ENCODE measurements around the gene BTN3A1.

BTN3A1 gene

GRCh38 chr6:26415036-26415614 lies 13.1 kb downstream of the BTN3A1 start:
- no peak for TF ChIP-seq POLR2AphosphoS5 (IDR thresholded peaks at IDR 0.05; ENCODE audit: low read depth, low read length)
- no peak for TF ChIP-seq TAF1 (IDR thresholded peaks at IDR 0.05; ENCODE audit: borderline replicate concordance, insufficient read depth, low read length)
- no peak for TF ChIP-seq SIN3A (IDR thresholded peaks at IDR 0.05; ENCODE audit: borderline replicate concordance, insufficient read depth, low read length)
- TF ChIP-seq, protein P1, sequence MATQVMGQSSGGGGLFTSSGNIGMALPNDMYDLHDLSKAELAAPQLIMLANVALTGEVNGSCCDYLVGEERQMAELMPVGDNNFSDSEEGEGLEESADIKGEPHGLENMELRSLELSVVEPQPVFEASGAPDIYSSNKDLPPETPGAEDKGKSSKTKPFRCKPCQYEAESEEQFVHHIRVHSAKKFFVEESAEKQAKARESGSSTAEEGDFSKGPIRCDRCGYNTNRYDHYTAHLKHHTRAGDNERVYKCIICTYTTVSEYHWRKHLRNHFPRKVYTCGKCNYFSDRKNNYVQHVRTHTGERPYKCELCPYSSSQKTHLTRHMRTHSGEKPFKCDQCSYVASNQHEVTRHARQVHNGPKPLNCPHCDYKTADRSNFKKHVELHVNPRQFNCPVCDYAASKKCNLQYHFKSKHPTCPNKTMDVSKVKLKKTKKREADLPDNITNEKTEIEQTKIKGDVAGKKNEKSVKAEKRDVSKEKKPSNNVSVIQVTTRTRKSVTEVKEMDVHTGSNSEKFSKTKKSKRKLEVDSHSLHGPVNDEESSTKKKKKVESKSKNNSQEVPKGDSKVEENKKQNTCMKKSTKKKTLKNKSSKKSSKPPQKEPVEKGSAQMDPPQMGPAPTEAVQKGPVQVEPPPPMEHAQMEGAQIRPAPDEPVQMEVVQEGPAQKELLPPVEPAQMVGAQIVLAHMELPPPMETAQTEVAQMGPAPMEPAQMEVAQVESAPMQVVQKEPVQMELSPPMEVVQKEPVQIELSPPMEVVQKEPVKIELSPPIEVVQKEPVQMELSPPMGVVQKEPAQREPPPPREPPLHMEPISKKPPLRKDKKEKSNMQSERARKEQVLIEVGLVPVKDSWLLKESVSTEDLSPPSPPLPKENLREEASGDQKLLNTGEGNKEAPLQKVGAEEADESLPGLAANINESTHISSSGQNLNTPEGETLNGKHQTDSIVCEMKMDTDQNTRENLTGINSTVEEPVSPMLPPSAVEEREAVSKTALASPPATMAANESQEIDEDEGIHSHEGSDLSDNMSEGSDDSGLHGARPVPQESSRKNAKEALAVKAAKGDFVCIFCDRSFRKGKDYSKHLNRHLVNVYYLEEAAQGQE (IDR thresholded peaks at IDR 0.05; ENCODE audit: insufficient read depth in 1 of 2, low read depth in 2 of 2, low read length in 2 of 2): no peak
- no peak for TF ChIP-seq FOXP2 (optimal IDR thresholded peaks at IDR 0.05; ENCODE audit: borderline replicate concordance, extremely low read depth, extremely low read length, insufficient read depth)

DNA sequence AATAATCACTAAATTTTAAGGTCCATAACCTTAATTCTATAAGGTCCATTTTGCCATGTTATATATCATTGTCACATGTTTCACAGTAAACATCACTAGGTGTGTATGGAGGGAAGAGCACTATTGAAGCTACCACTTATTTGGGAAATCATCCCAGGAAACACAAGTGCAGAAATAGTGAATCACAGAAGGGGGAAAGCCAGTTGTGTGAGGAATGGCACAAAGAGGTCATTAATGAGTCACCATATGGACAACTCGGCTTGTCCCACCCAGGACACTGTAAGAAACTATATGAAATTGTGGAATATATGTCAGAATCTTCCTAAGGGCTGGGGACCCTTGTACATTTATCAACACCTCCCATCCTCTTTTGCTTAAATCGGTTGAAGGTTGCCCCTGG lies 13.7 kb downstream of the BTN3A1 start:
- TF ChIP-seq SIN3A (IDR thresholded peaks at IDR 0.05; ENCODE audit: borderline replicate concordance, insufficient read depth, low read length): no peak
- TF ChIP-seq FOXP2 (optimal IDR thresholded peaks at IDR 0.05; ENCODE audit: borderline replicate concordance, extremely low read depth, extremely low read length, insufficient read depth): no peak
- no peak for TF ChIP-seq TAF1 (IDR thresholded peaks at IDR 0.05; ENCODE audit: borderline replicate concordance, insufficient read depth, low read length)
- TF ChIP-seq, protein P1 (IDR thresholded peaks at IDR 0.05; ENCODE audit: insufficient read depth in 1 of 2, low read depth in 2 of 2, low read length in 2 of 2): no peak
- no peak for TF ChIP-seq POLR2AphosphoS5 (IDR thresholded peaks at IDR 0.05; ENCODE audit: low read depth, low read length)

GRCh38 chr6:26416288-26416687 lies 14.2 kb downstream of the BTN3A1 start:
- TF ChIP-seq SIN3A (IDR thresholded peaks at IDR 0.05; ENCODE audit: borderline replicate concordance, insufficient read depth, low read length): no peak
- no peak for TF ChIP-seq POLR2AphosphoS5 (IDR thresholded peaks at IDR 0.05; ENCODE audit: low read depth, low read length)
- TF ChIP-seq, protein P1 (IDR thresholded peaks at IDR 0.05; ENCODE audit: insufficient read depth in 1 of 2, low read depth in 2 of 2, low read length in 2 of 2): no peak
- no peak for TF ChIP-seq TAF1 (IDR thresholded peaks at IDR 0.05; ENCODE audit: borderline replicate concordance, insufficient read depth, low read length)
- TF ChIP-seq FOXP2 (optimal IDR thresholded peaks at IDR 0.05; ENCODE audit: borderline replicate concordance, extremely low read depth, extremely low read length, insufficient read depth): no peak

GRCh38 chr6:26420688-26421171 lies 18.7 kb downstream of the BTN3A1 start:
- TF ChIP-seq TAF1 (IDR thresholded peaks at IDR 0.05; ENCODE audit: borderline replicate concordance, insufficient read depth, low read length) (no peak), POLR2AphosphoS5 (IDR thresholded peaks at IDR 0.05; ENCODE audit: low read depth, low read length) (no peak), FOXP2 (optimal IDR thresholded peaks at IDR 0.05; ENCODE audit: borderline replicate concordance, extremely low read depth, extremely low read length, insufficient read depth) (no peak)

DNA sequence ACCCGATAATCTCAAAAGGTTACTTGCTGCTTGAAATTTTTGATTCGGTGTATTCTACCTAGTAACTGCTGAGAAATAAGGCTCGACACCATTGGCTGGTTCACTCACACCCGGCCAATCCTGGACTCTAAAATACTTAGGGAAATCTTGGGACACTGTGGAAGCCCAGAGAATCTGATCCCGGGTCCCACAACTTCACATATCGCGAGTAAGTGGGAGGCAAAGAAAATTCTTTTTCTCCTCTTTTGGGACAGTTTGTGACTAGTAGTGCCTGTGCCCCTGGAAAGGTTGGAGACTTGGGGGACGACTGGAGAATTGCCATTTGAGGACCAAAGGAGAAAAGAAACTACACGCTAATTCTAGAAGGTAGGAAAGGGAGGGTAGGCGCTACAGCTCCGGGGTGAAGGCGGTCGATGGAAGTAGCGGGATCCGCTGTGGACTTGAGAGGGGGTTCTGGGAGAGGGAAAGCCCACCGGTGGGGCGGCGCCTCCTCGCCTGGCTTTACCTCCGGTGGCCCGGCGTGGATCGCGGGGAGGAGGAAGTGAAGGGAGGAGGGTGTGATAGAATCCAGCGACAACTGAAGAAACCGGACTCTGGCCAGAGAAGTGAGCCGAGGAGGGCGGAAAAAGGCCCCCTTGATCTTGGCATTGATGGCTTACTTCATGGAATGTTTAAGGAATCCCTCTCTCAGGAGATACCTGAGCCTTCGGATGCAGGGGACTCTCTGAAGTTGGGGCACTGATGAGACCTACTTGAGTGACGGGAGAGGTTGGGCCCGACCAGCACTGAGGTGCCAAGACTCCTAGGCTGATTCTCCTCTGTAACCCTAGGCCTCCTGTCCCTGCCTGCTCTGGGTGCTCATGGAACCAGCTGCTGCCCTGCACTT lies 19.4 kb downstream of the BTN3A1 start:
- TF ChIP-seq TAF1 (IDR thresholded peaks at IDR 0.05; ENCODE audit: borderline replicate concordance, insufficient read depth, low read length) (no peak), SIN3A (IDR thresholded peaks at IDR 0.05; ENCODE audit: borderline replicate concordance, insufficient read depth, low read length) (0 out of 2 replicates have a peak, but pooled peaks have one; percentile 7), FOXP2 (optimal IDR thresholded peaks at IDR 0.05; ENCODE audit: borderline replicate concordance, extremely low read depth, extremely low read length, insufficient read depth) (no peak), POLR2AphosphoS5 (IDR thresholded peaks at IDR 0.05; ENCODE audit: low read depth, low read length) (peak; percentile 74; the same call in 1 of the 2 replicates)
- TF ChIP-seq, protein P1 (IDR thresholded peaks at IDR 0.05; ENCODE audit: insufficient read depth in 1 of 2, low read depth in 2 of 2, low read length in 2 of 2): 0 out of 4 replicates have a peak, but pooled peaks of 1 of the 2 experiments have one; percentile 29

All from PFSK-1 (cell line).